T-helper 1 cell treated with Interleukin-12 subunit alpha and Interleukin-12 subunit beta and Interleukin-4 antibody, amounts not matched to agents 30 μg/mL and 1 μg/mL, for 36 hours (primary cell): ENCODE data around the gene LIN37.

Source experiments
- H3K27ac Mint-ChIP-seq: one replicate; pipeline ENCODE4 v1.8.0; 2021; ENCODE audit warnings: mild to moderate bottlenecking, mixed read lengths
- H3K27me3 Mint-ChIP-seq: one replicate; pipeline ENCODE4 v1.8.0; 2021; ENCODE audit warnings: low read depth, mixed read lengths
- H3K36me3 Mint-ChIP-seq: one replicate; pipeline ENCODE4 v1.8.0; 2021; ENCODE audit warnings: low read depth, mixed read lengths
- H3K4me1 Mint-ChIP-seq: one replicate; pipeline ENCODE4 v1.8.0; 2021; ENCODE audit warnings: low read depth, mixed read lengths
- H3K4me3 Mint-ChIP-seq: one replicate; pipeline ENCODE4 v1.8.0; 2021; ENCODE audit warnings: mild to moderate bottlenecking, moderate library complexity, mixed read lengths
- H3K9me3 Mint-ChIP-seq: one replicate; pipeline ENCODE4 v1.8.0; 2021; ENCODE audit warnings: mixed read lengths

The LIN37 gene

DNA sequence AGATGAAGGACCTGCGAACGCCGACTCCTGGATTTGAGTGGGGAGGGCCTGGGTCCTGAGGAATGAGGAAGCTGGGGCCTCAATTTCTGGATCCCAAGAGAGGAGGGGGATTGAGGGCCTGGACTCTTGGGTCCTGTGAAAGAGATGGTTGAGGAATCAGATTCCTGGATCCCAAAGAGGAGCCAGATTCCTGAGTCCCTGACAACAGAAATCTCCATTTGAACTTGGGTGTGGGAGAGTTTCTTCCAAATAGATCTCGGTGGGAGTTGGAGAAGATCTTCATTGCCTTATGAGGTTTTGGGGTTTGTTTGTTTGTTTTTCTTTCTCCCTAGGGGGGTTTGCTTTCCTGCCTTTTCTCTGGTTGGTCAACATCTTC is 2.3 kb upstream of the LIN37 start:
- peaks cover 36% of the 10 kb centered on the region for H3K4me1 Mint-ChIP-seq
- H3K27ac Mint-ChIP-seq: peak overlapping the region; percentile 93
- H3K36me3 Mint-ChIP-seq: peaks cover 12% of the 10 kb centered on the region
- H3K4me3 Mint-ChIP-seq: peak overlapping the region; percentile 92
- no peaks in the 10 kb centered on the region for H3K9me3 Mint-ChIP-seq
- no peaks in the 10 kb centered on the region for H3K27me3 Mint-ChIP-seq

DNA sequence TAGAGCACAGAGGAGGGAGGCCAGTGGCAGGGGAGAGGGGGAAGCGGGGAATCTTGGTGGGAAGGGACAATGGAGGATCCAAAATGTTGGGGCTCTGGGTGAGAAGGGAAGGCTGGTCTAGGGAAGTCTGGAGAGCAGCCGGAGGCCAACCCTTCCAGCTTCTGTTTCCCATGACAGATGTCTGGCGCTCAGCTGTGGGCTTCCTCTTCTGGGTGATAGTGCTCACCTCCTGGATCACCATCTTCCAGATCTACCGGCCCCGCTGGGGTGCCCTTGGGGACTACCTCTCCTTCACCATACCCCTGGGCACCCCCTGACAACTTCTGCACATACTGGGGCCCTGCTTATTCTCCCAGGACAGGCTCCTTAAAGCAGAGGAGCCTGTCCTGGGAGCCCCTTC is 1.8 kb upstream of the LIN37 start:
- Mint-ChIP-seq H3K9me3 (no peaks in the 10 kb centered on the region), H3K4me3 (peak overlapping the region; percentile 92), H3K36me3 (peaks cover 12% of the 10 kb centered on the region), H3K27me3 (no peaks in the 10 kb centered on the region), H3K27ac (peak overlapping the region; percentile 93), H3K4me1 (peaks cover 36% of the 10 kb centered on the region)

GRCh38 chr19:35750167-35750566 is 1.8 kb downstream of the LIN37 start:
- Mint-ChIP-seq H3K4me3 (peak overlapping the region; percentile 32), H3K4me1 (peaks cover 27% of the 10 kb centered on the region)

GRCh38 chr19:35751839-35752745 is 3.7 kb downstream of the LIN37 start:
- Mint-ChIP-seq H3K27me3 (no peaks in the 10 kb centered on the region), H3K36me3 (peaks cover 21% of the 10 kb centered on the region), H3K4me1 (peaks cover 32% of the 10 kb centered on the region), H3K9me3 (no peaks in the 10 kb centered on the region), H3K27ac (no peak overlapping the region), H3K4me3 (no peak overlapping the region)

More at GRCh38 chr19:35750167-35750566, 1.8 kb downstream of the LIN37 start:
- Mint-ChIP-seq H3K27me3 (no peaks in the 10 kb centered on the region), H3K27ac (no peak overlapping the region), H3K9me3 (no peaks in the 10 kb centered on the region), H3K36me3 (peaks cover 19% of the 10 kb centered on the region)

DNA sequence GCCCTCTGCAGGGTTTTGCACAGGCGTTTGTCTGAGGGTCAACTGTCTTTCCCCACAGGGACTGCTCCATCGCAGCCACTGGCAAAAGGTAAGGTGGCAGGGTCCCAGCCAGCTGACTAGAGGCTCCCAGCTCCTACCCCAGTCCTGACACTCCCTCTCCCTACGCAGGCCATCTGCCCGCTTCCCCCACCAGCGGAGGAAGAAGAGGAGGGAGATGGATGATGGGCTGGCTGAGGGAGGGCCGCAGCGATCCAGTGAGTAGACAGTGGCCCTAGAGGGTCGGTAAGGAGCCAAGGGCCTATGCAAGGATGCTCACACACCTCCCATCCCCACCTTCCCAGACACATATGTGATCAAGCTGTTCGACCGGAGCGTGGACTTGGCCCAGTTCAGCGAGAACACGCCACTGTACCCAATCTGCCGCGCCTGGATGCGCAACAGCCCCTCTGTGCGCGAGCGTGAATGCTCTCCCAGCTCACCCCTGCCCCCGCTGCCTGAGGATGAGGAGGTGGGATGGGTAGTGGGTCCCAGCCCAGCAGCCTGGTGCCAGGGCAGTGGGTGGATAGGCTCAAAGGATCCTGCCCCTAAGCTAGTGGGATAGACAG is 4.5 kb downstream of the LIN37 start:
- H3K4me1 Mint-ChIP-seq: peaks cover 30% of the 10 kb centered on the region
- no peak overlapping the region for H3K4me3 Mint-ChIP-seq
- H3K9me3 Mint-ChIP-seq: no peaks in the 10 kb centered on the region
- H3K27ac Mint-ChIP-seq: no peak overlapping the region
- H3K36me3 Mint-ChIP-seq: peaks cover 21% of the 10 kb centered on the region
- no peaks in the 10 kb centered on the region for H3K27me3 Mint-ChIP-seq

DNA sequence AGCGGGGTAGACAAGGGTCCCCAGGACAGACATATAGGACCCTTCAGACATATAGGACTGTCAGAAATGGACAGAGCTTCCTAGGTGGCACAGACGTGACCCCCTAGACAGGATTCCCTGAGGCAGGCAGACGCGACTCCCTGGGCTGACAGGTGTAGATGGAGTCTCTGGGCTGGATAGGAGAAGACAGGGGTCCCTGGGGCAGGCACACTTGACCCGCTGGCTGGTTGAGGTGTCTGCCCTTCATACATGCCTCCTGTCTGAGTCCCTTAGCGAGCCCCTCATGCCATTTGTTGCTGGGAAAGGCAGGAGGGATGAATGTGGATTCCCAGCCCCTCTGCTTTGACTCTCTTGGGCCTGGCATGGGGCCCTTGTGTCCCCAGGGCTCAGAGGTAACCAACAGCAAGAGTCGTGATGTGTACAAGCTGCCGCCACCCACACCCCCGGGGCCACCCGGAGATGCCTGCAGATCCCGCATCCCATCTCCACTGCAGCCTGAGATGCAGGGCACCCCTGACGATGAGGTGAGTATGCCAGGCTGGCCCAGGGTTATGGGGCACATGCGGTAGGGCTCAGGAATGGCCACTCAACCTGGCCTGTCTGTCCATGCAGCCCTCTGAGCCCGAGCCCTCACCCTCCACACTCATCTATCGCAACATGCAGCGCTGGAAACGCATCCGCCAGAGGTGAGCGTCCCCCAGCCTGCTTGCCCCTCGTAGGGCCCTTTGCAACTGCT is 5.4 kb downstream of the LIN37 start:
- Mint-ChIP-seq H3K27ac (no peak overlapping the region), H3K27me3 (no peaks in the 10 kb centered on the region), H3K9me3 (no peaks in the 10 kb centered on the region), H3K36me3 (peaks cover 22% of the 10 kb centered on the region), H3K4me1 (peaks cover 26% of the 10 kb centered on the region), H3K4me3 (no peak overlapping the region)

DNA sequence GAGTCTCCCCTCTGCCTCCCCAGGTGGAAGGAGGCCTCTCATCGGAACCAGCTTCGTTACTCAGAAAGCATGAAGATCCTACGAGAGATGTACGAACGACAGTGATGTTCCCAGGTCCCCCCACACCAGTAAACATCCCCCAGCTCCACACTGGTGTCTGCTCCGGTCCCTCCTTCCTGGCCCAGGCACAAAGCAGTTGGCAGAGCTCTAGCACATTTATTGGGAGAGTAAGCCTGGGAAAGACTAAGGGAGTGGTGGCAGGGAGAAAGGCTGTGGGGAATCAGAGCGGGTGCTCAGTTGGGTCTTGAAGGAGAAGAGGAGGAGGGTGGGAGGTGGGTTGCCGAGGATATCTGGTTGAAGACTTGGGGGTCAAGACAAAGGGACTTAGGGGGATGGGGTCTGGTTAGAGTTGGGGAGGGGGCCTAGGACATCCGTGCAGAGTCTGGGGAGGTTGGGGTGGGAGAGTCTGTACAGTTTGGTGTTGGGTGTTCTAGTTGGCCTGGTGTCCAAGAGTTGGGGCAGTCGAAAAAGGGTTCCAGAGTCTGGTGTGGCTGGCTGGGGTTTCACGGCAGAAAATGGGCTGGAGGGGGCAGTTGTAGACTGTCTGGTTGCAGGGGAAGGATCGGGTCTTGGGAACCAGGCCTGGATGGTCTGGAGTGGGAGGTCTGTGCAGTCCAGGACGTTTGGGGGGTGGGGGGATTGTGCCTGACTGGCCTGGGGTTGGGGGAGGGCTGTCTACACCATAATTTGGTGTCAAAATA is 6.2 kb downstream of the LIN37 start:
- Mint-ChIP-seq H3K36me3 (peaks cover 22% of the 10 kb centered on the region), H3K4me1 (peaks cover 28% of the 10 kb centered on the region), H3K9me3 (no peaks in the 10 kb centered on the region), H3K27me3 (no peaks in the 10 kb centered on the region), H3K4me3 (peak overlapping the region; percentile 28), H3K27ac (no peak overlapping the region)

DNA sequence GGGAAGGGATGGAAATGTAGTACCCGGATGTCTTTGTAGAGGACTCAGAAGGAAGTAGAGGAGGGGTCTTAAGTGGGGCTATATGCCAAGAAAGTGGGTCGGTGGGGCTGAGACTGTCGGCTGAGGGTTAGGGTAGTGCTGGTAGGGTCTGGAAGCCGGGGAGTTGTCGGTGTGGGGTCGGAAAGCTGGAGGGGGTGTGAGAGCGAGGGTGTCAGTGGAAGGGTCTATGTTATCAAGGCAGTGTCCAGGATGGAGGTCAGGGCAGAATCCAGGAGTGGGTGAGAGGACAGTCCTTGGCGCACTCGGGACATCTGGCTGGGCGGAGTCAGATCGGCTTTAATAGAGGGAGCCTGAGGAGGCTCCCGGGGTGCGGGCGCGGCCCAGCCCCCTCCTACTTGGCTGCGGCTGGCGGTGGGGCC is 6.8 kb downstream of the LIN37 start:
- Mint-ChIP-seq H3K9me3 (no peaks in the 10 kb centered on the region), H3K27ac (no peak overlapping the region), H3K4me1 (peaks cover 24% of the 10 kb centered on the region), H3K27me3 (no peaks in the 10 kb centered on the region), H3K36me3 (peaks cover 22% of the 10 kb centered on the region), H3K4me3 (peak overlapping the region; percentile 57)

GRCh38 chr19:35755550-35756376 is 7.4 kb downstream of the LIN37 start:
- peaks cover 24% of the 10 kb centered on the region for H3K4me1 Mint-ChIP-seq
- H3K27ac Mint-ChIP-seq: peak overlapping the region; percentile 62
- no peaks in the 10 kb centered on the region for H3K27me3 Mint-ChIP-seq
- H3K9me3 Mint-ChIP-seq: no peaks in the 10 kb centered on the region
- peaks cover 22% of the 10 kb centered on the region for H3K36me3 Mint-ChIP-seq
- peak overlapping the region; percentile 29 for H3K4me3 Mint-ChIP-seq

- H3K36me3 Mint-ChIP-seq: peaks cover 24% of the 10 kb centered on the region
These were observed 8.2 kb downstream of the LIN37 start, which contains the start of gene HSPB6 for GRCh38 chr19:35756377-35757230. TSS of gene HSPB6 (minus strand) at chr19:35757029. CDS start at chr19:35757008, 21 bp downstream.

DNA sequence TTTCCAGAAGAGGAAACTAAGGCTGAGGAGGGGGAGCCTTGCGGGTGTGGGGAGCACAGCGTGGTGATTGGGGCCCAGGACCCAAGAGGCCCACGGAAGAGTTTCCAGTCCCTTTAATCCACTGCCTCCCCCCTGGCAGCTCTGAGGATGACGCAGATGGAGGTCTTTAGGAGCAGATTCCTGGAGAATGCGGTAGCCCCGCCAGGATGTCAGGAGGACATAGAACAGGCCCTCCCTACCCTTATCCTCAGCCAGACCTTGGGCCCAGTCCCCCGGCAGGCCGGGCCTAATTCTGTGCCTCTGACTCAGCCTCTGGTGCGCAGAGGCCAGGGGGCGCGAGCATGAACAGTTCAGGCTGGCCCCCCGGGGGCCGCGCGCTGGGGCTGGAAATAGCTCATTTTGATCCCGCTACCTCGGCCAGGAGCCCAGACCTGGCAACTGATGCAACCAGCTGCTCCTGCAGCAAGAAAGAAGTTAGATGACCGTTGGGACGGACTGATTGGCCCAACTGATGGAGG is 8.9 kb downstream of the LIN37 start:
- Mint-ChIP-seq H3K27me3 (no peaks in the 10 kb centered on the region), H3K36me3 (peaks cover 29% of the 10 kb centered on the region), H3K27ac (peak overlapping the region; percentile 93), H3K4me3 (peak overlapping the region; percentile 97), H3K9me3 (no peaks in the 10 kb centered on the region), H3K4me1 (peaks cover 24% of the 10 kb centered on the region)

More at GRCh38 chr19:35756377-35757230, 8.2 kb downstream of the LIN37 start, which contains the start of gene HSPB6:
- Mint-ChIP-seq H3K9me3 (no peaks in the 10 kb centered on the region), H3K4me1 (peaks cover 24% of the 10 kb centered on the region), H3K27me3 (no peaks in the 10 kb centered on the region), H3K27ac (peak within 1 kb of the TSS; percentile 93), H3K4me3 (peak within 1 kb of the TSS; percentile 97)

- H3K4me1 Mint-ChIP-seq: peaks cover 24% of the 10 kb centered on the region
- H3K27ac Mint-ChIP-seq: peak within 1 kb of the TSS; percentile 93
- H3K4me3 Mint-ChIP-seq: peak within 1 kb of the TSS; percentile 97
- no peaks in the 10 kb centered on the region for H3K27me3 Mint-ChIP-seq
- H3K36me3 Mint-ChIP-seq: peaks cover 30% of the 10 kb centered on the region
- no peaks in the 10 kb centered on the region for H3K9me3 Mint-ChIP-seq
These were observed 9.6 kb downstream of the LIN37 start, which contains the start of gene PROSER3 for GRCh38 chr19:35757749-35758608. TSS of gene PROSER3 (plus strand) at chr19:35758176. CDS start at chr19:35758216, 40 bp downstream.
